HepG2 (cell line): ENCODE data around the gene SYT11. TPM values are rescaled to one million over a fixed set of nuclear protein-coding genes. Genes with fewer than 3 reads are reported as not detected.
A peak's percentile ranks its signal among the peaks of the same experiment; 100 is the strongest.

Source experiments
- CEBPZ ChIP-seq: IDR thresholded peaks from 2 replicates; pipeline ENCODE4 v1.6.1; 2012; ENCODE audit warnings: low read length, improper control_type of control experiment
- GPN1 ChIP-seq: sonication (generic); formaldehyde crosslinking; IDR thresholded peaks from 2 replicates; pipeline ENCODE4 v1.5.1; 2020; ENCODE audit warnings: missing genetic modification reagents, borderline replicate concordance
- HOXA7 ChIP-seq: sonication (generic); formaldehyde crosslinking; IDR thresholded peaks from 2 replicates; pipeline ENCODE4 v1.8.1; 2022; ENCODE audit warnings: mild to moderate bottlenecking, missing genetic modification reagents, moderate library complexity
- KMT2A ChIP-seq: sonication (generic); formaldehyde crosslinking; IDR thresholded peaks from 2 replicates; pipeline ENCODE4 v1.4.0; 2020; ENCODE audit warnings: missing genetic modification reagents
- MTA1 ChIP-seq: sonication (generic); formaldehyde crosslinking; IDR thresholded peaks from 2 replicates; pipeline ENCODE4 v1.4.0; 2020; ENCODE audit warnings: missing genetic modification reagents, mild to moderate bottlenecking, borderline replicate concordance
- MZF1 ChIP-seq: sonication (generic); formaldehyde crosslinking; IDR thresholded peaks from 2 replicates; pipeline ENCODE4 v1.8.1; 2023; ENCODE audit warnings: mild to moderate bottlenecking, missing genetic modification reagents, borderline replicate concordance
- NBN ChIP-seq: fragments of 450-650 bp; conservative IDR thresholded peaks from 2 replicates; pipeline ENCODE4 v1.6.1; 2017
- NFE2 ChIP-seq: sonication (generic); formaldehyde crosslinking; IDR thresholded peaks from 2 replicates; pipeline ENCODE4 v1.4.0; 2020; ENCODE audit warnings: missing genetic modification reagents
- POLR2AphosphoS5 ChIP-seq: IDR thresholded peaks from 2 replicates; pipeline ENCODE4 v1.6.1; 2012; ENCODE audit warnings: low read depth, low read length
- PTBP1 ChIP-seq: fragments of 200-400 bp; formaldehyde crosslinking; IDR thresholded peaks from 2 replicates; pipeline ENCODE4 v1.6.1; 2018; ENCODE audit warnings: low read length, low read depth; ENCODE audit not compliant: poor library complexity, severe bottlenecking
- ZKSCAN1 ChIP-seq: fragments of 150-350 bp; IDR thresholded peaks from 2 replicates; pipeline ENCODE4 v1.6.1; 2014; ENCODE audit warnings: low read length
- ZMYM2 ChIP-seq: sonication (generic); formaldehyde crosslinking; IDR thresholded peaks from 2 replicates; pipeline ENCODE4 v1.8.0; 2022; ENCODE audit warnings: mild to moderate bottlenecking, missing genetic modification reagents
- ZNF33B ChIP-seq: sonication (generic); formaldehyde crosslinking; IDR thresholded peaks from 2 replicates; pipeline ENCODE4 v1.5.1; 2020; ENCODE audit warnings: mild to moderate bottlenecking, missing genetic modification reagents
- ZNF431 ChIP-seq: sonication (generic); formaldehyde crosslinking; IDR thresholded peaks from 2 replicates; pipeline ENCODE4 v1.9.0; 2022; ENCODE audit warnings: missing genetic modification reagents, low read depth, mild to moderate bottlenecking, borderline replicate concordance
- ZNF510 ChIP-seq: sonication (generic); formaldehyde crosslinking; IDR thresholded peaks from 2 replicates; pipeline ENCODE4 v1.4.0; 2020; ENCODE audit warnings: low read depth, mild to moderate bottlenecking, missing genetic modification reagents
- ZNF572 ChIP-seq: sonication (generic); formaldehyde crosslinking; IDR thresholded peaks from 2 replicates; pipeline ENCODE4 v1.5.1; 2020; ENCODE audit warnings: mild to moderate bottlenecking, missing genetic modification reagents
- polyA plus RNA-seq, 8 experiments: library from polyadenylated mRNA; depleted of rRNA in 3 of 8; stranded (reverse) in 7 of 8; unstranded in 1 of 8; fragments of >200 nt; fragmentation: Illumina TruSeq in 4 of 8; extraction: Trizol in 4 of 8; gene quantifications; 2 replicates each; pipeline versions ENCODE4 v1.2.1 to v1.2.3, GENCODE V29; 2011 to 2016; ENCODE audit warnings: low read depth in 4 of 8, missing spikeins in 1 of 8, mixed read lengths in 1 of 8; ENCODE audit not compliant: insufficient read depth in 1 of 8
- total RNA-seq, 5 experiments: library from RNA; depleted of rRNA; stranded (reverse); fragments of >200 nt; fragmentation: Illumina TruSeq; extraction: Trizol; gene quantifications; 2 replicates each; pipeline ENCODE4 v1.2.3, GENCODE V29; 2016; ENCODE audit warnings: low read depth in 1 of 5
- TF ChIP-seq, protein P1 (sequence below): sonication (generic); formaldehyde crosslinking; IDR thresholded peaks from 2 replicates; pipeline ENCODE4 v1.5.1; 2020; ENCODE audit warnings: mild to moderate bottlenecking, missing genetic modification reagents
- TF ChIP-seq, protein P2 (sequence below): sonication (generic); formaldehyde crosslinking; IDR thresholded peaks from 2 replicates; pipeline ENCODE4 v1.5.1; 2020; ENCODE audit warnings: missing genetic modification reagents, mild to moderate bottlenecking, borderline replicate concordance
- TF ChIP-seq, protein P3 (sequence below): IDR thresholded peaks from 2 replicates; pipeline ENCODE4 v1.6.1; 2016; ENCODE audit warnings: missing compliant biosample characterization, missing genetic modification reagents, borderline replicate concordance

The SYT11 gene
- total and polyA plus RNA-seq, 2 of the 13 experiments (the other 11 are each of a cell fraction or from before 2014, with no cell fraction given), result 0.22 to 0.59 TPM

- TF ChIP-seq KMT2A (CRISPR knock-in tag), result no peak
- TF ChIP-seq ZNF572 (CRISPR knock-in tag), result no peak
- TF ChIP-seq MZF1, result no peak
- no peak for TF ChIP-seq POLR2AphosphoS5
- TF ChIP-seq NBN, result no peak
- TF ChIP-seq GPN1, result no peak
- no peak for TF ChIP-seq HOXA7 (CRISPR knock-in tag)
- no peak for TF ChIP-seq CEBPZ
- TF ChIP-seq PTBP1, result no peak
- no peak for TF ChIP-seq MTA1 (CRISPR knock-in tag)
- no peak for TF ChIP-seq ZNF431 (CRISPR knock-in tag)
- TF ChIP-seq, protein P1, sequence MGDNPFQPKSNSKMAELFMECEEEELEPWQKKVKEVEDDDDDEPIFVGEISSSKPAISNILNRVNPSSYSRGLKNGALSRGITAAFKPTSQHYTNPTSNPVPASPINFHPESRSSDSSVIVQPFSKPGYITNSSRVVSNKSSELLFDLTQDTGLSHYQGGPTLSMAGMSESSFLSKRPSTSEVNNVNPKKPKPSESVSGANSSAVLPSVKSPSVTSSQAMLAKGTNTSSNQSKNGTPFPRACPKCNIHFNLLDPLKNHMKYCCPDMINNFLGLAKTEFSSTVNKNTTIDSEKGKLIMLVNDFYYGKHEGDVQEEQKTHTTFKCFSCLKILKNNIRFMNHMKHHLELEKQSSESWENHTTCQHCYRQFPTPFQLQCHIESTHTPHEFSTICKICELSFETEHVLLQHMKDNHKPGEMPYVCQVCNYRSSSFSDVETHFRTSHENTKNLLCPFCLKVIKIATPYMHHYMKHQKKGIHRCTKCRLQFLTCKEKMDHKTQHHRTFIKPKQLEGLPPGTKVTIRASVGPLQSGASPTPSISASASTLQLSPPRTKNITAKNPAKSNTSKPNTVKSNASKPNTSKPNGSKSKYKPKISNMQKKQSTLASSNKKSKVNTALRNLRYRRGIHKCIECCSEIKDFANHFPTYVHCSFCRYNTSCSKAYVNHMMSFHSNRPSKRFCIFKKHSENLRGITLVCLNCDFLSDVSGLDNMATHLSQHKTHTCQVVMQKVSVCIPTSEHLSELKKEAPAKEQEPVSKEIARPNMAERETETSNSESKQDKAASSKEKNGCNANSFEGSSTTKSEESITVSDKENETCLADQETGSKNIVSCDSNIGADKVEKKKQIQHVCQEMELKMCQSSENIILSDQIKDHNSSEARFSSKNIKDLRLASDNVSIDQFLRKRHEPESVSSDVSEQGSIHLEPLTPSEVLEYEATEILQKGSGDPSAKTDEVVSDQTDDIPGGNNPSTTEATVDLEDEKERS (CRISPR knock-in tag), result no peak
- no peak for TF ChIP-seq ZNF33B
- TF ChIP-seq ZMYM2, result peak; percentile 73
- TF ChIP-seq, protein P2, sequence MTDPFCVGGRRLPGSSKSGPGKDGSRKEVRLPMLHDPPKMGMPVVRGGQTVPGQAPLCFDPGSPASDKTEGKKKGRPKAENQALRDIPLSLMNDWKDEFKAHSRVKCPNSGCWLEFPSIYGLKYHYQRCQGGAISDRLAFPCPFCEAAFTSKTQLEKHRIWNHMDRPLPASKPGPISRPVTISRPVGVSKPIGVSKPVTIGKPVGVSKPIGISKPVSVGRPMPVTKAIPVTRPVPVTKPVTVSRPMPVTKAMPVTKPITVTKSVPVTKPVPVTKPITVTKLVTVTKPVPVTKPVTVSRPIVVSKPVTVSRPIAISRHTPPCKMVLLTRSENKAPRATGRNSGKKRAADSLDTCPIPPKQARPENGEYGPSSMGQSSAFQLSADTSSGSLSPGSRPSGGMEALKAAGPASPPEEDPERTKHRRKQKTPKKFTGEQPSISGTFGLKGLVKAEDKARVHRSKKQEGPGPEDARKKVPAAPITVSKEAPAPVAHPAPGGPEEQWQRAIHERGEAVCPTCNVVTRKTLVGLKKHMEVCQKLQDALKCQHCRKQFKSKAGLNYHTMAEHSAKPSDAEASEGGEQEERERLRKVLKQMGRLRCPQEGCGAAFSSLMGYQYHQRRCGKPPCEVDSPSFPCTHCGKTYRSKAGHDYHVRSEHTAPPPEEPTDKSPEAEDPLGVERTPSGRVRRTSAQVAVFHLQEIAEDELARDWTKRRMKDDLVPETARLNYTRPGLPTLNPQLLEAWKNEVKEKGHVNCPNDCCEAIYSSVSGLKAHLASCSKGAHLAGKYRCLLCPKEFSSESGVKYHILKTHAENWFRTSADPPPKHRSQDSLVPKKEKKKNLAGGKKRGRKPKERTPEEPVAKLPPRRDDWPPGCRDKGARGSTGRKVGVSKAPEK (CRISPR knock-in tag), result no peak
- no peak for TF ChIP-seq ZKSCAN1
- TF ChIP-seq NFE2 (CRISPR knock-in tag), result no peak
- no peak for TF ChIP-seq ZNF510 (CRISPR knock-in tag)
- TF ChIP-seq, protein P3, sequence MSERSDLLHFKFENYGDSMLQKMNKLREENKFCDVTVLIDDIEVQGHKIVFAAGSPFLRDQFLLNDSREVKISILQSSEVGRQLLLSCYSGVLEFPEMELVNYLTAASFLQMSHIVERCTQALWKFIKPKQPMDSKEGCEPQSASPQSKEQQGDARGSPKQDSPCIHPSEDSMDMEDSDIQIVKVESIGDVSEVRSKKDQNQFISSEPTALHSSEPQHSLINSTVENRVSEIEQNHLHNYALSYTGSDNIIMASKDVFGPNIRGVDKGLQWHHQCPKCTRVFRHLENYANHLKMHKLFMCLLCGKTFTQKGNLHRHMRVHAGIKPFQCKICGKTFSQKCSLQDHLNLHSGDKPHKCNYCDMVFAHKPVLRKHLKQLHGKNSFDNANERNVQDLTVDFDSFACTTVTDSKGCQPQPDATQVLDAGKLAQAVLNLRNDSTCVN, result no peak
Measured at GRCh38 chr1:155858800-155859233, 550 bp upstream of the SYT11 start (continued).
